Tongue (tissue), 2 donors: ENCODE results near the gene TWNK. TPM values are rescaled to one million over a fixed set of nuclear protein-coding genes. Genes with fewer than 3 reads are reported as not detected.
"Not testable (repeated sequence)": the region's sequence is repeated elsewhere in the genome, so short reads cannot be mapped to it uniquely, and the experiment has no call there.

Source experiments
- DNase-seq: peaks from one replicate; pipeline ENCODE4 v3.0.0-alpha.2; 2015
- total RNA-seq: library from RNA; depleted of rRNA; stranded (reverse); fragments of >200 nt; gene quantifications from one replicate; pipeline ENCODE4 v1.2.3, GENCODE V29; 2014

The TWNK gene
- total RNA-seq, 1 donor from 2014 or later: 6.6 TPM

- DNase-seq: no peak
Measured at GRCh38 chr10:100972904-100973535, 14.3 kb upstream of the TWNK start.

GRCh38 chr10:100975397-100975796 is 11.9 kb upstream of the TWNK start:
- not testable (repeated sequence) for DNase-seq

DNA sequence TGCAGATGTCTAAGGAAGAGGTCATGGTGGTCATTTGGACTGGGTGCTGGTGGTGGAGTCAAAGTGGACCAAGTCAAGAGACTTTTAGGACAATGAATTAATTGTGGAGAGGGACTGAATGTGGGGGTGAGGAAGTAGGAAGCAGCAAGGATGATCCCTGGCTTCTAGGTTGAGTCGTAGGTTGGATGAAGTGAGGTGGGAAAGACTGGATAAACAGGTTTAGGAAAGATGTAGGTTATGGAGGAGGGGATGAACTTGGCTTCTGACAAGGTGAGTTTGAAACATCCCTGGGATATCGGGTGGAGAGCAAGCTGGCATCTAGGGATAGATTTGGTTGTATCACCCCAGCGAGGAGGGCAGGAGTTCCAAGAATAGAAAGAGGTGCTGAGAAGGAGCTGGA is 10.4 kb upstream of the TWNK start:
- no peak for DNase-seq

GRCh38 chr10:100977436-100977835 is 9.9 kb upstream of the TWNK start:
- DNase-seq: no peak

GRCh38 chr10:100978121-100978900 is 9.0 kb upstream of the TWNK start:
- DNase-seq: no peak

DNA sequence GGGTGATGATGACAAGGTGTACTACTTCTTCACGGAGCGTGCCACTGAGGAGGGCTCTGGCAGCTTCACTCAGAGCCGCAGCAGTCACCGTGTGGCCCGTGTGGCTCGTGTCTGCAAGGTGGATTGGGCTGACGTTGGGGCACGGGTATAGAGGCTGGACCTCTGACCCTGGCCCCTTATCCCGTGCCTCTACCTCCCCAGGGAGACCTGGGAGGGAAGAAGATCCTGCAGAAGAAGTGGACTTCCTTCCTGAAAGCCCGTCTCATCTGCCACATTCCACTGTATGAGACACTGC is 8.5 kb upstream of the TWNK start:
- no peak for DNase-seq

DNA sequence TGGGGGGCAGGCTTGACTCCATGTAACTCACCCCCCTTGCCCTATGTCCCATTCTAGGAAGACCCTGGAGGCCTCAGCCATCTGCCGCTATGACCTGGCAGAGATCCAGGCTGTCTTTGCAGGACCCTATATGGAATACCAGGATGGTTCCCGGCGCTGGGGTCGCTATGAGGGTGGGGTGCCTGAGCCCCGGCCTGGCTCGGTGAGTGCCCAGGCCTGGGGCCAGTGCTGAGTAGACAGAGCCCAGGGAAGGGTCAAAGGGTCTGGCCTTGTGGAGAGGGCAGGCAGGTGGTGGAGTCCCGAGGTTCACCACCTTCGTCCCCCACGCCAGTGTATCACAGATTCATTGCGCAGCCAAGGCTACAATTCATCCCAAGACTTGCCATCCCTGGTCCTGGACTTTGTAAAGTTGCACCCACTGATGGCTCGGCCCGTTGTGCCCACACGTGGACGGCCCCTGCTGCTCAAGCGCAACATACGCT is 7.5 kb upstream of the TWNK start:
- DNase-seq: no peak

DNA sequence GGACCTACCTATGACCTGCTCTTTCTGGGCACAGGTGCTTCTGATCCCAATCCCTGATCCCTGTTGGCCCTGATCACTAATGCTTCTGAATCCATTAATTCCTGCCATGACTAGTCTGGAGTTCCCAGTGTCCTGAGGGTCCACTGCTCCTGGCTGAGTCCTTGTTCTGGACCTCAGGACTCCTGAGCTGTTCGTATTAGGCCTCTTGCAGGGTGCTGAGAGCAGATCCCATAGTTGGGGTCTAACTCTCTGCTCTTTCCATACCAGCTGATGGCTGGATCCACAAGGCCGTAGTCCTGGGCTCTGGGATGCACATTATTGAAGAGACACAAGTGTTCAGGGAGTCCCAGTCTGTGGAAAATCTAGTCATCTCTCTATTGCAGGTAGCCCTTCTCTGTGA is 7.0 kb upstream of the TWNK start:
- DNase-seq: no peak

DNA sequence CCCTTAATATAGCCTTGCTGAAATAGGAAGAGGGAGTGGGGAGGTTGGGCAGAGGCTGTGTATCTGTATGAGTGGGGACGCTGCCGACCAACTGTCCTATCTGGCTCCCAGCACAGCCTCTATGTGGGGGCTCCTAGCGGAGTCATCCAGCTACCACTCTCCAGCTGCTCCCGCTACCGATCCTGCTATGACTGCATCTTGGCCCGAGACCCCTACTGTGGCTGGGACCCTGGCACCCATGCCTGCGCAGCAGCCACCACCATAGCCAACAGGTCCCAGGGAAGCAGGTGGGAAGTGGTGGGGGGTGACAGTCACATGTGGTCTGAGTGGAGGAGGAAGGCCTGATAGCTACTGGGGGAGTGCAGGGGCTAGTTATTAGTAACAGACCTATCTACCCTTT is 6.6 kb upstream of the TWNK start:
- no peak for DNase-seq

GRCh38 chr10:100981178-100981772 is 6.1 kb upstream of the TWNK start:
- no peak for DNase-seq

- no peak for DNase-seq
Measured at GRCh38 chr10:100982916-100983830, 4.2 kb upstream of the TWNK start.

- DNase-seq: no peak
Measured at GRCh38 chr10:100983868-100984671, 3.3 kb upstream of the TWNK start.

- DNase-seq: no peak
Measured at GRCh38 chr10:100984672-100985177, 2.6 kb upstream of the TWNK start.

DNA sequence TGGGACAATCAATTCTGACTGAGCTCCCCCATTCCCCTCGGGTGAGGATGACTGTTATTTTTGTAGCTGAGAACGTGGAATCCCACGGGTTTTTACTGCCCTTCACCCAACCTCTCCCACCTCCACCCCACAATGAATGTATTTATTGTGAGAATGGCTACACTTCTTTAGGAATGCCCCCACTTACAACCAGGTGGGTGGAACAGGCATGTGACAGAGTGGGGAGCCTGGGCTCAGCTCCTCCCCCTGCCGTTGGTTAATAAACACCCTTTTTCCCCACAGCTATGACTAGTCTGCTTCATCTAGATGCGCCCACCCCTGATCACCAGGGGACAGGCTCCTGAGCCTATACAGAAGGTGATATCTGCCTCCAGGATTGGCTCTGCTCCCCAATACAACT is 2.0 kb upstream of the TWNK start:
- no peak for DNase-seq

- no peak for DNase-seq
Measured at GRCh38 chr10:100986623-100986951, 756 bp upstream of the TWNK start.

DNA sequence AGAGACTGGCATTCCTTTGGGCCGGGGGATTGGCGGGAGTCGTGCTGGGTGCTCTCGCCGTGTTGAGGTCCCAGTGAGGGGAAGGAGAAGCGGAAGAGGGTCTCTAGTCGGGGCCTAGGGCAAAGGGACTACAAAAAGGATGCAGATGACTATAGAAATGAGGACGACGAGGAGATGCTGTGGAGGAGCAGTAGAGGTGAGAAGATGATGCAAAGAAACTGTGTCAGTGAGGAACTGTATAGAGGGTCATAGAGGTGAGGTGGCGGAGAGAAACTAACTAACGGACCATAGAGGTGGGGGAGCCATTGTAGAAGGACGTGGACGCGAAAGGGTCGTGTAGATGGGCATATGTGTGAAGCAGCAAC is 324 bp downstream of the TWNK start:
- DNase-seq: no peak

DNA sequence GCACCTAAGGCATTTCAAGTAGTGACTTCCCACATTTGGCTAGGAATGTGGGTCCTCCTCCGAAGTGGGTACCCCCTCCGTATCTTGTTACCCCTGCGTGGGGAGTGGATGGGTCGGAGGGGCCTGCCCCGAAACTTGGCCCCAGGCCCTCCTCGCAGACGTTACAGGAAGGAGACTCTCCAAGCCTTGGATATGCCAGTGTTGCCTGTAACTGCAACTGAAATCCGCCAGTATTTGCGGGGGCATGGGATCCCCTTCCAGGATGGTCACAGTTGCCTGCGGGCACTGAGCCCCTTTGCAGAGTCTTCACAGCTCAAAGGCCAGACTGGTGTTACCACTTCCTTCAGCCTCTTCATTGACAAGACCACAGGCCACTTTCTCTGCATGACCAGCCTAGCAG is 823 bp downstream of the TWNK start:
- DNase-seq: no peak

- DNase-seq: no peak
Measured at GRCh38 chr10:100989088-100989487, 1.7 kb downstream of the TWNK start.

DNA sequence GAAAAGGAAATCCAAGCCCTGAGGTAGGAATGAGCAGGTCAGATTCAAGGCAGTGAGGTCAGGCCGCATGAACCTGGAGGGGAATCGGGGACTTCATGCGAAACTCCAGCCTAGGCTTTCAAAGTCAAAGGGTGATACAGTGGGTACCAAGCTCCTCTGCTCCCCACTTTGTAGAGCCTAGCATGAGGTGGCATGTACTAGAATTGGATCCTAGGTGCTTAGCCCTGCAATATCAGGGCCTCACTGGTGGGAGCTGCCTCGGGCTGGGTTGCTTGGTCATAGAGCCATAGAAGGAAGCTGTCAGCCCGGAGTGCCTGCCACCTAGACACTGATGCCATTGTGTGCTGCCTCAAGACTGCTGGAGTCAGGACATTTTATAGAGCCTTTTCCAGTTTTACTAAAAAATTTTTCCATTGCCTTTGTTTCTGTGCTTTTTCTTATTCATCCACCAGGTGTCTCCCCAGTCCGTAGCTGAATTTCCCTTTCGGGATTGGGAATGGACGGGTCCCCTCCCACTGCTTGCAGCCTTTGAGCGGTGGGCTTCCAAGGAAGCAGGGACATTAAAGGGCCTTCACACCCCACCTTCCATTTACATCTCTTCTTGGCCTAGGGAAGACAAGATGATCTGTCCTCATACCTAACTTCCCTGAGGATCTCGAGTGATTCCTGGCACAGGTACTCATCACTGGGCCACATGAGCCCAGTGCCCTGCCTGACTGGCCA is 6.8 kb downstream of the TWNK start:
- DNase-seq: peak; percentile 80

- DNase-seq: peak; percentile 37
Measured at GRCh38 chr10:100995181-100995580, 7.8 kb downstream of the TWNK start.
